IMR-90 (cell line): Measurements from ENCODE around the gene CYP19A1. TPM values are rescaled to one million over a fixed set of nuclear protein-coding genes. Genes with fewer than 3 reads are reported as not detected.

ENCODE experiments used
- ATAC-seq: fragments of 200-7000 bp; cut with Tn5 transposase; 2 replicates; pipeline ENCODE4 v1.9.1; 2020; ENCODE audit warnings: low read depth, mild to moderate bottlenecking, moderate library complexity
- BruUV-seq: library from RNA; stranded (reverse); fragments of 400-500 nt; replicated peaks from 2 replicates; lab custom pipeline; 2021; lab: Mats Ljungman, UMichigan
- CTCF ChIA-PET: fragments of 300-600 bp; formaldehyde crosslinking; extraction: SDS; loops from one replicate; lab custom pipeline; 2021; ENCODE audit warnings: antibody characterized with exemption; lab: Yijun Ruan, JAX
- POLR2A ChIA-PET: fragments of 300-600 bp; sonication (Branson Sonifier 250); formaldehyde crosslinking; loops from one replicate; lab custom pipeline; 2022; ENCODE audit warnings: antibody characterized with exemption; ENCODE audit not compliant: unreplicated experiment; lab: Charles Lee
- DNase-seq: peaks from one replicate; pipeline ENCODE4 v3.0.0; 2013
- H2AFZ ChIP-seq: replicated peaks from 2 replicates; pipeline ENCODE3; 2013; ENCODE audit warnings: low read length, mild to moderate bottlenecking; ENCODE audit not compliant: poor library complexity
- H2AK5ac ChIP-seq: 2 replicates; pipeline ENCODE4 v1.6.1; 2013; ENCODE audit warnings: low read depth, low read length, inconsistent platforms
- H2AK9ac ChIP-seq: replicated peaks from 2 replicates; pipeline ENCODE3; 2013; ENCODE audit warnings: mild to moderate bottlenecking, low read depth, low read length, moderate library complexity; ENCODE audit not compliant: poor library complexity
- H2BK120ac ChIP-seq: 2 replicates; pipeline ENCODE4 v1.6.1; 2013; ENCODE audit warnings: low read depth, low read length, inconsistent platforms
- H2BK15ac ChIP-seq: 3 replicates; pipeline ENCODE4 v1.6.1; 2013; ENCODE audit warnings: low read depth, low read length, inconsistent platforms
- H2BK20ac ChIP-seq: 2 replicates; pipeline ENCODE4 v1.6.1; 2013; ENCODE audit warnings: low read depth, mild to moderate bottlenecking, inconsistent platforms, low read length, moderate library complexity
- H2BK5ac ChIP-seq: 2 replicates; pipeline ENCODE4 v1.6.1; 2013; ENCODE audit warnings: mild to moderate bottlenecking, low read depth, low read length, inconsistent platforms; ENCODE audit not compliant: poor library complexity, severe bottlenecking
- H3K14ac ChIP-seq: replicated peaks from 2 replicates; pipeline ENCODE4 v1.6.1; 2013; ENCODE audit warnings: low read depth, low read length, inconsistent platforms
- H3K18ac ChIP-seq: 2 replicates; pipeline ENCODE4 v1.6.1; 2013; ENCODE audit warnings: low read depth, low read length, control low read depth
- H3K23ac ChIP-seq: 2 replicates; pipeline ENCODE4 v1.6.1; 2013; ENCODE audit warnings: low read depth, low read length, inconsistent platforms
- H3K27ac ChIP-seq: 2 replicates; pipeline ENCODE4 v1.5.1; 2013; ENCODE audit warnings: mild to moderate bottlenecking, control low read depth, low read length; ENCODE audit not compliant: insufficient read depth
- H3K27me3 ChIP-seq: 2 replicates; pipeline ENCODE4 v1.6.1; 2013; ENCODE audit warnings: low read length; ENCODE audit not compliant: control insufficient read depth, insufficient read depth
- H3K36me3 ChIP-seq: 2 replicates; pipeline ENCODE4 v1.6.1; 2013; ENCODE audit warnings: low read length, mixed read lengths; ENCODE audit not compliant: control insufficient read depth, insufficient read depth
- H3K4ac ChIP-seq: 2 replicates; pipeline ENCODE4 v1.6.1; 2013; ENCODE audit warnings: low read depth, low read length, inconsistent platforms
- H3K4me1 ChIP-seq: 2 replicates; pipeline ENCODE4 v1.6.1; 2013; ENCODE audit warnings: low read length, mixed read lengths; ENCODE audit not compliant: control insufficient read depth, insufficient read depth
- H3K4me2 ChIP-seq: 2 replicates; pipeline ENCODE4 v1.6.1; 2013; ENCODE audit warnings: low read depth, mild to moderate bottlenecking, control low read depth, low read length, moderate library complexity
- H3K4me3 ChIP-seq: 2 replicates; pipeline ENCODE4 v1.5.1; 2013; ENCODE audit warnings: low read depth, mild to moderate bottlenecking, control low read depth, low read length, moderate library complexity; ENCODE audit not compliant: insufficient read depth
- H3K56ac ChIP-seq: 2 replicates; pipeline ENCODE4 v1.6.1; 2013; ENCODE audit warnings: low read length, inconsistent platforms; ENCODE audit not compliant: insufficient read depth; ENCODE audit errors: extremely low read depth
- H3K79me1 ChIP-seq, 2 experiments: 2 replicates each; pipeline ENCODE4 v1.6.1; 2013; ENCODE audit warnings: low read length in 2 of 2, inconsistent platforms in 1 of 2, low read depth in 1 of 2
- H3K9ac ChIP-seq: 2 replicates; pipeline ENCODE4 v1.6.1; 2013; ENCODE audit warnings: low read depth, low read length, control low read depth
- H3K9me1 ChIP-seq: 2 replicates; pipeline ENCODE4 v1.6.1; 2013; ENCODE audit warnings: low read length, inconsistent platforms; ENCODE audit not compliant: insufficient read depth
- H3K9me3 ChIP-seq: 2 replicates; pipeline ENCODE4 v1.6.1; 2013; ENCODE audit warnings: low read length; ENCODE audit not compliant: control insufficient read depth, insufficient read depth
- H4K20me1 ChIP-seq: 2 replicates; pipeline ENCODE4 v1.6.1; 2013; ENCODE audit warnings: low read length, inconsistent platforms; ENCODE audit not compliant: insufficient read depth
- H4K5ac ChIP-seq: 2 replicates; pipeline ENCODE4 v1.6.1; 2013; ENCODE audit warnings: mild to moderate bottlenecking, low read depth, low read length, control low read depth
- H4K8ac ChIP-seq, 2 experiments: 2 replicates each; pipeline ENCODE4 v1.6.1; 2013; ENCODE audit warnings: low read depth in 2 of 2, low read length in 2 of 2, control low read depth in 1 of 2, inconsistent platforms in 1 of 2
- H4K91ac ChIP-seq: 2 replicates; pipeline ENCODE4 v1.6.1; 2013; ENCODE audit warnings: low read depth, low read length, inconsistent platforms; ENCODE audit not compliant: insufficient read depth
- CEBPB ChIP-seq: IDR thresholded peaks from 2 replicates; pipeline ENCODE4 v1.6.1; 2012; ENCODE audit warnings: low read depth, low read length, improper control_type of control experiment
- CHD1 ChIP-seq: IDR thresholded peaks from 2 replicates; pipeline ENCODE4 v1.6.1; 2012; ENCODE audit warnings: low read depth, low read length, improper control_type of control experiment
- FOS ChIP-seq: fragments of 150-350 bp; IDR thresholded peaks from 2 replicates; pipeline ENCODE4 v1.6.1; 2016; ENCODE audit warnings: low read depth, low read length
- MAZ ChIP-seq: IDR thresholded peaks from 2 replicates; pipeline ENCODE4 v1.6.1; 2012; ENCODE audit warnings: low read depth, mild to moderate bottlenecking, low read length, improper control_type of control experiment, moderate library complexity, borderline replicate concordance
- NFE2L2 ChIP-seq: fragments of 150-350 bp; IDR thresholded peaks from 2 replicates; pipeline ENCODE4 v1.6.1; 2016; ENCODE audit warnings: low read depth, mild to moderate bottlenecking, low read length
- RAD21 ChIP-seq: IDR thresholded peaks from 2 replicates; pipeline ENCODE4 v1.6.1; 2012; ENCODE audit warnings: low read length, improper control_type of control experiment
- RCOR1 ChIP-seq: IDR thresholded peaks from 2 replicates; pipeline ENCODE4 v1.6.1; 2012; ENCODE audit warnings: mild to moderate bottlenecking, low read length, improper control_type of control experiment; ENCODE audit not compliant: insufficient replicate concordance
- RFX5 ChIP-seq: IDR thresholded peaks from 2 replicates; pipeline ENCODE4 v1.8.0; 2012; ENCODE audit warnings: low read depth, mild to moderate bottlenecking, low read length, moderate library complexity
- SMC3 ChIP-seq: fragments of 150-350 bp; IDR thresholded peaks from 2 replicates; pipeline ENCODE4 v1.6.1; 2016; ENCODE audit warnings: low read depth, mild to moderate bottlenecking, antibody characterized with exemption, low read length, moderate library complexity
- WGBS, 2 experiments: methylation state at CpG; one replicate each; pipeline versions ENCODE4 v1.1.5 to v1.1.7; 2013; ENCODE audit warnings: missing lambda C conversion rate in 2 of 2; ENCODE audit not compliant: insufficient read length in 1 of 2; ENCODE audit errors: extremely low coverage in 2 of 2; 5-methylcytosine and 5-hydroxymethylcytosine counted together
- dilution Hi-C: fragments of 300-500 bp; cut with HindIII; formaldehyde crosslinking; loops from one replicate; pipeline ENCODE4 v1.14.3; 2018; ENCODE audit warnings: low sequenced_read_pairs; ENCODE audit not compliant: unreplicated experiment
- in situ Hi-C: fragments of 300-500 bp; cut with MboI; formaldehyde crosslinking; loops from 3 replicates; pipeline ENCODE4 v1.14.3; 2019; ENCODE audit warnings: low sequenced_read_pairs, inconsistent platforms, mixed read lengths
- intact Hi-C: fragments of 100-400 bp; cut with micrococcal nuclease; formaldehyde crosslinking; loops from 2 replicates; pipeline ENCODE4 v1.10.0; 2022
- polyA plus RNA-seq, 3 experiments: library from polyadenylated mRNA; depleted of rRNA; stranded (reverse); fragments of >200 nt; gene quantifications; 2 replicates each; pipeline ENCODE4 v1.2.3, GENCODE V29; 2012; ENCODE audit warnings: low replicate concordance in 1 of 3
- total RNA-seq: library from RNA; depleted of rRNA; stranded (reverse); fragments of >200 nt; gene quantifications from 2 replicates; pipeline ENCODE4 v1.2.3, GENCODE V29; 2012
- TF ChIP-seq, protein P1 (sequence below): fragments of 150-350 bp; IDR thresholded peaks from 2 replicates; pipeline ENCODE4 v1.6.1; 2016; ENCODE audit warnings: low read depth, mild to moderate bottlenecking, low read length, moderate library complexity, borderline replicate concordance
- TF ChIP-seq, protein P2 (sequence below): conservative IDR thresholded peaks from 2 replicates; pipeline ENCODE4 v1.5.1; 2012; ENCODE audit warnings: mild to moderate bottlenecking, low read depth, low read length, improper control_type of control experiment

CYP19A1 gene
- total and polyA plus RNA-seq, 2 of the 4 experiments (the other 2 are of a cell fraction) = not detected

DNA sequence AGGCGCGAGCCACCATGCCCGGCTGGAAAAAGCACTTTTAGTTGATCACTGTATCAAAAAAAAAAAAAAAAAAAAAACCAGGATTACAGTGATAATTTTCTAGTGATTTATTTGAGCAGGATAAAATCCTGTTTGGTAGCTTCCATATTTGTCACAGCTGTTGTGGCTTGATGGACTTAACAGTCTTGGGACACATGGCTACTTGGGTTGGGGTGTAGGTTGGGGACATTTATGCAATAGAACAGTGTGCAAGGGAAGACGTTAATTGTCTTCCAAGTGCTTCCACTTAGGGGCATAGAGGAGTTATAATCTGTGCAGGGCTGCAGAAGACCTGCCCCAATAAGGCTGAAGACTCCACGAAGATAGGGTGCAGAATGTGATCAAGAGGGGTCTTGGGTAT, 136.8 kb downstream of the CYP19A1 start:
- H4K20me1 ChIP-seq = no peaks in the 10 kb centered on the region
- CTCF ChIA-PET = interaction anchor here (0.6 kb wide), 1 partner anchor 33 kb away, joined by 6 read pairs; no protein-coding TSS in a partner anchor
- no peak overlapping the region for H4K8ac ChIP-seq
- no peak overlapping the region for H2AFZ ChIP-seq
- no peak overlapping the region for H4K5ac ChIP-seq
- H3K36me3 ChIP-seq = no peaks in the 10 kb centered on the region
- H3K4me2 ChIP-seq = no peak overlapping the region
- H4K91ac ChIP-seq = no peak overlapping the region
- H3K18ac ChIP-seq = no peak overlapping the region
- no peak overlapping the region for H3K14ac ChIP-seq
- no peak overlapping the region for H2BK20ac ChIP-seq
- no peak overlapping the region for H2BK120ac ChIP-seq
- no peaks in the 10 kb centered on the region for H3K79me1 ChIP-seq
- no peak overlapping the region for H3K9ac ChIP-seq
- no peak overlapping the region for H2BK15ac ChIP-seq
- DNase-seq (no peak), ATAC-seq (no peak)
- peaks cover 3% of the 10 kb centered on the region for H3K4me1 ChIP-seq
- in situ Hi-C loops = no loop called here
- no peak overlapping the region for H3K56ac ChIP-seq
- no peak overlapping the region for H2BK5ac ChIP-seq
- H3K23ac ChIP-seq = no peak overlapping the region
- no peak overlapping the region for H2AK5ac ChIP-seq
- H2AK9ac ChIP-seq = no peak overlapping the region
- no peak overlapping the region for H3K4me3 ChIP-seq
- no CpG with 5 or more reads among the region's 5 CpGs for WGBS, 2 experiments
- BruUV-seq = no TSS peak
- POLR2A ChIA-PET = no interaction called here
- intact Hi-C loops = no loop called here
- H3K9me1 ChIP-seq = peaks cover 3% of the 10 kb centered on the region; the same call in 1 of the 2 replicates
- H3K27me3 ChIP-seq = peaks cover 29% of the 10 kb centered on the region
- H3K27ac ChIP-seq = no peak overlapping the region
- H3K4ac ChIP-seq = no peak overlapping the region
- TF ChIP-seq RFX5 (no peak), CHD1 (no peak), RCOR1 (no peak), MAZ (no peak), CEBPB (no peak), RAD21 (no peak), NFE2L2 (no peak), FOS (no peak), SMC3 (no peak)
- TF ChIP-seq, protein P1, sequence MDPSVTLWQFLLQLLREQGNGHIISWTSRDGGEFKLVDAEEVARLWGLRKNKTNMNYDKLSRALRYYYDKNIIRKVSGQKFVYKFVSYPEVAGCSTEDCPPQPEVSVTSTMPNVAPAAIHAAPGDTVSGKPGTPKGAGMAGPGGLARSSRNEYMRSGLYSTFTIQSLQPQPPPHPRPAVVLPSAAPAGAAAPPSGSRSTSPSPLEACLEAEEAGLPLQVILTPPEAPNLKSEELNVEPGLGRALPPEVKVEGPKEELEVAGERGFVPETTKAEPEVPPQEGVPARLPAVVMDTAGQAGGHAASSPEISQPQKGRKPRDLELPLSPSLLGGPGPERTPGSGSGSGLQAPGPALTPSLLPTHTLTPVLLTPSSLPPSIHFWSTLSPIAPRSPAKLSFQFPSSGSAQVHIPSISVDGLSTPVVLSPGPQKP = no peak
- TF ChIP-seq, protein P2, sequence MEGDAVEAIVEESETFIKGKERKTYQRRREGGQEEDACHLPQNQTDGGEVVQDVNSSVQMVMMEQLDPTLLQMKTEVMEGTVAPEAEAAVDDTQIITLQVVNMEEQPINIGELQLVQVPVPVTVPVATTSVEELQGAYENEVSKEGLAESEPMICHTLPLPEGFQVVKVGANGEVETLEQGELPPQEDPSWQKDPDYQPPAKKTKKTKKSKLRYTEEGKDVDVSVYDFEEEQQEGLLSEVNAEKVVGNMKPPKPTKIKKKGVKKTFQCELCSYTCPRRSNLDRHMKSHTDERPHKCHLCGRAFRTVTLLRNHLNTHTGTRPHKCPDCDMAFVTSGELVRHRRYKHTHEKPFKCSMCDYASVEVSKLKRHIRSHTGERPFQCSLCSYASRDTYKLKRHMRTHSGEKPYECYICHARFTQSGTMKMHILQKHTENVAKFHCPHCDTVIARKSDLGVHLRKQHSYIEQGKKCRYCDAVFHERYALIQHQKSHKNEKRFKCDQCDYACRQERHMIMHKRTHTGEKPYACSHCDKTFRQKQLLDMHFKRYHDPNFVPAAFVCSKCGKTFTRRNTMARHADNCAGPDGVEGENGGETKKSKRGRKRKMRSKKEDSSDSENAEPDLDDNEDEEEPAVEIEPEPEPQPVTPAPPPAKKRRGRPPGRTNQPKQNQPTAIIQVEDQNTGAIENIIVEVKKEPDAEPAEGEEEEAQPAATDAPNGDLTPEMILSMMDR = no peak
- dilution Hi-C loops = no loop called here
- no peaks in the 10 kb centered on the region for H3K9me3 ChIP-seq
